Activated effector memory CD4-positive, alpha-beta T cell treated with anti-CD3 and anti-CD28 coated beads, Interleukin-2, amount 50 U/mL, for 16 hours (primary cell): Measurements from ENCODE around the gene RRM2.

Source experiments
- DNase-seq: peaks from one replicate; pipeline ENCODE4 v3.0.0-alpha.2; 2020

RRM2 gene

DNA sequence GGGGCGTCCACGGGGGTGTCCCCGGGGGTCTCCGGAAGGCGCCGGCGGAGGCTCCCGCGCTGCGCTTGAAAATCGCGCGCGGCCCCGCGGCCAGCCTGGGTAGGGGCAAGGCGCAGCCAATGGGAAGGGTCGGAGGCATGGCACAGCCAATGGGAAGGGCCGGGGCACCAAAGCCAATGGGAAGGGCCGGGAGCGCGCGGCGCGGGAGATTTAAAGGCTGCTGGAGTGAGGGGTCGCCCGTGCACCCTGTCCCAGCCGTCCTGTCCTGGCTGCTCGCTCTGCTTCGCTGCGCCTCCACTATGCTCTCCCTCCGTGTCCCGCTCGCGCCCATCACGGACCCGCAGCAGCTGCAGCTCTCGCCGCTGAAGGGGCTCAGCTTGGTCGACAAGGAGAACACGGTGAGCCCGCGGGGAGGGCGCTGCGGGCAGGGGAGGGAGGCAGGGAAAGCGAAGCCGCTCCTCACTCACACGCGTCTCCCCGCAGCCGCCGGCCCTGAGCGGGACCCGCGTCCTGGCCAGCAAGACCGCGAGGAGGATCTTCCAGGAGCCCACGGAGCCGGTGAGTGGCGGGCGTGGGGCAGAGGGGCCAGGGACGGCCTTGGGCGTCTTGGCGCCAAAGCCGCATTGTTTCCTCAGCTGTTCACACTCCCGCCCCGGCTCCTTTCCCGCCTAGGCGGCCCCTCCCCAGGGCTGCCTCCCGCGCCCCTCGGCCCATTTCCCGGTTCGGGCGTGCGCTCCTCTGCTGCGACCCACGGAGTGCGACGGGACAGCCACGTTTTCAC, at the start of gene RRM2:
Gene RRM2 (plus strand): TSS at position 240 of the 781 bp plus-strand sequence. CDS start 60 bp downstream, at position 300.
- DNase-seq: peak; percentile 96

DNA sequence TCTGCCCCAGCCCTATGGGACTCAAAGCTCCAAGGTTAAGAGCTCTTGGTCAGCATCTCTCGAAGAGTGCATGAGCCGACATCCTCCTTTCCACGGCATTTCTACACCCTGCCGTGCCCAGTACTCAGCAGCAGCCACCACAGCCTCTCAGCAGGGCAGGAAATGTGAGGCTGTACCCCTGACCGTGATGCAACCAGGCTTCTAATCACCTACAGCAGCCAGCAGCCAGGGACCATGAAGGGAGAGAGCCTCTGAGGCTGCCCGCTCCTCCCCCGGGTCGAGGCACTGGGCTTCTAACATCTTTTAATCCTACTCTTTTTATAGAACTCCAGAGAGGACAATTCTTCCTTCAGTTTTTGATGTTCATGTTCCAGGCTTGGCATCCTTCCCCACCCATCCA, 48.8 kb upstream of the RRM2 start:
- no peak for DNase-seq

DNA sequence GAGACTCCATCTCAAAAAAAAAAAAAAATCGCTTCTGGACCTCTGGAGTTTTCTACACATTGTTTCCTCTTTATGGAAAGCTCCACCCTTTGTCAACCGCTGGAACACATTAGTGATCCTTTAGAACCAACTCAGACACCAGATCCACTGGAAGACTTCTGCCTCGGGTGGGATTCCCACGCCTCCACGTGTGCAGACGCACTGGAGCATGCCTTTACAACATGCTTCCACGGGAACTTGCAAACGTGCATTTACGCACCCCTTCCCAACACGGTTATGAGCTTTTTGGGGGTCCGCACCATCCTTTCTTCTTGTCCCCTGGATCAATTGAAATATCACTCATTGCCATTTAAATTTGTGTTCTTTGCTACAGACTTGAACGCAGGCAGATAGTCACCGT, 47.4 kb upstream of the RRM2 start:
- DNase-seq: no peak

- DNase-seq: no peak
Observed at GRCh38 chr2:10075571-10076209, 46.8 kb upstream of the RRM2 start.

GRCh38 chr2:10076511-10076910, 46.0 kb upstream of the RRM2 start:
- DNase-seq: no peak

- no peak for DNase-seq
Observed at GRCh38 chr2:10076988-10077527, 45.5 kb upstream of the RRM2 start.

GRCh38 chr2:10078001-10078400, 44.5 kb upstream of the RRM2 start:
- no peak for DNase-seq

GRCh38 chr2:10078704-10079265, 43.8 kb upstream of the RRM2 start:
- no peak for DNase-seq

GRCh38 chr2:10079266-10079869, 43.2 kb upstream of the RRM2 start:
- no peak for DNase-seq

DNA sequence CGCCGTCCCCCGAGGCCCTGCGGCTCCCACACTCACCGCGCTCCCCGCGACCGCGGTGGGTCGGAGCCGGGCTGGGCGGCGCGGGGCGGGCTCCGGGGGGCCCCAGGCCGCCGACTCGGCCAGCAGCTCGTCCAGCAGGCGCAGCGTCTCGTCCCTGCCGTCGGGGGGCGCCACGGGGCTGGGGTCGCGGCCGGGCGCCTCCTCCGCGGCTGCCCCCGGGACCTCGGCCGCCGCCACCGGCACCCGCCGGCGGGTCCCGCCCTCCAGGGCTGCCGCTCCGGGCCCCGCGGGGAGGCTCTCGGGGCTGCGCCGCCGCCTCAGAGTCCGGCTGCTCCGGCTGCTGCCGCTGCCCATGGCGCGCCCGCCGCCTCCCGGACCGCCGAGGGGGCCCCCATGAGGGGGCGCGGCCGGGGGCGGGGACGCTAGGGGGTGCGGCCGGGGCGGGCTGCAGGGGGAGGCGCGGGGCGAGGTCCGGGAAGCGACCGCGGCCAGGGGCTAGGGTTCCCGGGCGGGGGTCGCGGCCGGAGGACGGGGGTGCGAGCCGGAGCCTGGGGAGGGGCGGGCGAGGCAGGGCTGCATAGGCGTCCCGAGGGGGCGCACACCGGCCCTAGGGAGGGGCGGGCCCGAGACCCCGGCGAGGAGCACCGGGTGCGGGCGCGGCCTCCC, 42.5 kb upstream of the RRM2 start, which contains the start of gene CYS1:
Gene CYS1 (minus strand): TSS at position 542 of the 666 bp plus-strand sequence. CDS start 188 bp downstream, at position 354.
- no peak for DNase-seq

- DNase-seq: no peak
Observed at GRCh38 chr2:10080536-10081304, 41.8 kb upstream of the RRM2 start.

DNA sequence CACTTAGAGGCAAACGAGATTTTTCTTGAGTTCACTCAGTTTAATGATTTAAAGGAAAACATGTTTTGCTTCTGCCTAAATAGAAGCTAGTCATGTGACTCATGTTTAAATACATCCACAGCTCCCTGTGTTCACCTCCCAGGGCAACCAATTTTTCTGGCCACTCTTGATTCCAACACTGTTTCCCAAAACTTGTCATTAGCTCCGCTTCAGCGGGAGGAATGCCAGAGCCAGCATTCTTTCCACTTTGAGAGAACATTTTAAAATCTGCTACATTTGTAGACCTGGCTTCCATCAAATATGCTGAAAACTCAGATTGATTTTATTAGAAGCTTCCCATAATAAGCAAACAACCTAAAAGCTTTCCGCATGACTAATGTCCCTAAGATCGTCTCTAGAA, 39.5 kb upstream of the RRM2 start:
- DNase-seq: no peak

- no peak for DNase-seq
Observed at GRCh38 chr2:10083692-10084211, 38.8 kb upstream of the RRM2 start.

DNA sequence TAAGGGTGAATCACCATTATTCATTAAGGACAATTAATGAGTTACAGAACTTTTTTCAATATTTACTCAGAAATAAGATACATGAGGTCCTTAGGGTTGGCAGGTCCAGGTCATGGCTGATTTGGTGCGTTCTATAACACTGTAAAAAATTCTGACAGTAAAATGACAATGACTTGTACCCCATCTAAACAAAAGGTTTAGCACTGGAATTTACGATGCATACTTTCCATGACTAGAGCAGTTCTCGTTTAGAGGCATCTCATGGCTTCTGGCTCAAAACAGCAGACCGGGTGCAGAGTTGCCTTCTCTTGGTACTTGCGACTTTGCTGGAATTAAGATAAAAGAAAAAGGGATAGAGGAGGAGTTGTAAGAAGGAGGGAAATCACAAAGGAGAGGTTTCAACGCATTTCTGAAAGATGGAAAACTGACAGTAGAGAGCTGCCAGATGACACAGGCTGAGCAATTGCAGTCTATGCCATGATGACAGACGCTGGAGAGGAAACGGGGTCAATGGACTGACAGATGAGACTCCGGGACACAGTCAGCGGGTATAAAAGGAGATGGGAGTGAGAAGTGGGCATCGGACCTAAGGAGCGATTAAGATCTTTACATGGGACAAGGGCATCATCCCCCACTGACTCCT, 38.2 kb upstream of the RRM2 start:
- no peak for DNase-seq

DNA sequence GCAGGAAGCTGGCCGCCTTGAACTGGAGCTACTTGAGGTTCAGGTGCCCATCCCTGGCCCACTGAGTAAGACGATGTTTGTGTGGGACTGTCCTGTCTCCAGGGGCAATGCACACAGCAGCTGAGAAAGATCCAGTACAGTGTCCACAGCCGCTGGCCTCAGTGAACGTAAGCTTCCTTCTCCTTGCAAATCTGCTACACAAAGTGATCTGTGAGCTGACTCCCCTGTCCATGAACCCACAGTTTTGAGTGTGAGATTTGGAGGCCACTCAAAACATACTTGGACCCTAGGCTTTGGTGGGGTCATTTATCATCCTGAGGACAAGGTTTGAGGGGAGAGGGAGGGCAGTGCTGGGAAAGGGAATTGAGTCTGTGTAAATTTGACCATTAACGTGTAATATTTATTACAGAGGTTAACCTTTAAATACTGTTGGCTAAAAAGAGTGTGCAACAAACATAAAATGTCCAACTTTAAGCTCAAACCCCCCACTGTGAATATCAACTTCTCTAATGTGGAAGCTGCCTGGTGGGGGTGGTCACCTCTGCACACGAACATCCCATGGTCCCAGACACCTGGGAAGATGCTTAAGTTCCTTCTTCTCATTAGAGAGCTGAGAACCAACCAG, 37.4 kb upstream of the RRM2 start:
- no peak for DNase-seq

GRCh38 chr2:10085668-10086059, 36.9 kb upstream of the RRM2 start:
- DNase-seq: no peak

- no peak for DNase-seq
Observed at GRCh38 chr2:10086950-10087349, 35.6 kb upstream of the RRM2 start.

DNA sequence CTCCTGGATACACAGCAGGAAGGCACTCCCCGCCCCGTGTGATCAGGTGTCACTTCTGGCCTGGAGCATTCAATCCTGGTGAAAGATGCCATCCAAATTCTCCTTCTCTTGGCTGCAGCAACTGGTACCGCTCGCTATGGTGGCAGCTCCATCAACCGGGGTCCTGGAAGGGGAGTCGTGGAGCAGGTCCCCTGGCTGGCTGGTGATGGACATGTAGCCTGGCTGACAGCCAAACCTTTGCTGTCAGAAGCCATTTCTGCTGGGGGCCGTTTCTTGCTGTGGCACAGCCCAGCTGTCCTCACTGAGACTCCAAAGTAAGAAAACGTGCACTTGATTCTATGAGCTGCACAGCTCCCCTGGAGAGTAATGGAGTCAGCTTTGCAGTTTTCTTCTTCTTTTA, 35.2 kb upstream of the RRM2 start:
- DNase-seq: no peak

DNA sequence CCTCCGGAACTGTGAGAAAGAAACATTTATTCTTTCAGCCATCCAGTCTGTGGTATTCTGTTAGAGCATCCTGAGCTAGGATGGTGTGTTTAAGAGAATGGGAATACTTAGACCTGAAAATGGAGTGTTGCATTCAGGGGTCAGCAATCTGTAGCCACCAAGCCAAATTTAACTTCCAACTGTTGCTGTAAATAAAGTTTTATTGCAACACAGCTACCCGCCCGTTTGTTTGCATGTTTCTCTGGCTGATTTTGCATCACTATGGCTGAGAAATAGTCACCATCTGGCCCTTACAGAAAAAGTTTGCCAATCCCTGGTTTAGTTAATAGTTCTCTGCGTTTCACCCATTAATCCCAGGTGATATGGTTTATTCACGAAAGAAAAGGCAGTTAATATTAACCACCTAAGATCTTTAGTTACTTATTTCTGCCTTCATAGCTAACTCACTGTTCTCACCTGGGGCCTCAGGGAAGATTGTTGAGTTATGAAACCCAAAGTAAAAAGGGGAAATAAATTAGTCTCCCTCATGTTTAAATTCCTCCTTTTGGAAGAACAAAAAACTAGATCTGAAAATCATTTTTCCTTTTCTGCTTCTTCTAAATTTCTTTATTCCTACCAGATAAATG, 32.9 kb upstream of the RRM2 start:
- DNase-seq: no peak

- DNase-seq: no peak
Observed at GRCh38 chr2:10091182-10091888, 31.2 kb upstream of the RRM2 start.
